B cell (primary cell): ENCODE measurements around the gene KCNE5.
"Not testable (repeated sequence)": the region's sequence is repeated elsewhere in the genome, so short reads cannot be mapped to it uniquely, and the experiment has no call there.

Source experiments
- EZH2 ChIP-seq: IDR thresholded peaks from 2 replicates; pipeline ENCODE4 v1.6.1; 2012; ENCODE audit warnings: borderline replicate concordance, low read depth, mild to moderate bottlenecking, moderate library complexity, low read length; ENCODE audit not compliant: insufficient read depth, poor library complexity, severe bottlenecking
- TF ChIP-seq, protein P1 (sequence below): fragments of 200-600 bp; IDR thresholded peaks from one replicate; pipeline ENCODE4 v1.8.0; 2022; ENCODE audit warnings: antibody characterized with exemption, mild to moderate bottlenecking

DNA sequence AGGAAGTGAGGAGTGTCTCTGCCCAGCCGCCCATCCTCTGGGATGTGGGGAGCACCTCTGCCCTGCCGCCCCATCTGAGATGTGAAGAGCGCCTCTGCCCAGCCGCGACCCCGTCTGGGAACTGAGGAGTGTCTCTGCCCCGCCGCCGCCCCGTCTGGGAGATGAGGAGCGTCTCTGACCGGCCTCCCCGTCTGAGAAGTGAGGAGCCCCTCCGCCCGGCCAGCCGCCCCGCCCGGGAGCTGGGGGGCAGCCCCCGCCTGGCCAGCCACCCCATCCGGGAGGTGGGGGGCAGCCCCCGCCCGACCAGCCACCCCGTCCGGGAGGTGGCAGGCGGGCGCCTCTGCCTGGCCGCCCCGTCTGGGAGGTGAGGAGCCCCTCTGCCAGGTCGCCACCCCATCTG lies 46.2 kb upstream of the KCNE5 start:
- TF ChIP-seq, protein P1, sequence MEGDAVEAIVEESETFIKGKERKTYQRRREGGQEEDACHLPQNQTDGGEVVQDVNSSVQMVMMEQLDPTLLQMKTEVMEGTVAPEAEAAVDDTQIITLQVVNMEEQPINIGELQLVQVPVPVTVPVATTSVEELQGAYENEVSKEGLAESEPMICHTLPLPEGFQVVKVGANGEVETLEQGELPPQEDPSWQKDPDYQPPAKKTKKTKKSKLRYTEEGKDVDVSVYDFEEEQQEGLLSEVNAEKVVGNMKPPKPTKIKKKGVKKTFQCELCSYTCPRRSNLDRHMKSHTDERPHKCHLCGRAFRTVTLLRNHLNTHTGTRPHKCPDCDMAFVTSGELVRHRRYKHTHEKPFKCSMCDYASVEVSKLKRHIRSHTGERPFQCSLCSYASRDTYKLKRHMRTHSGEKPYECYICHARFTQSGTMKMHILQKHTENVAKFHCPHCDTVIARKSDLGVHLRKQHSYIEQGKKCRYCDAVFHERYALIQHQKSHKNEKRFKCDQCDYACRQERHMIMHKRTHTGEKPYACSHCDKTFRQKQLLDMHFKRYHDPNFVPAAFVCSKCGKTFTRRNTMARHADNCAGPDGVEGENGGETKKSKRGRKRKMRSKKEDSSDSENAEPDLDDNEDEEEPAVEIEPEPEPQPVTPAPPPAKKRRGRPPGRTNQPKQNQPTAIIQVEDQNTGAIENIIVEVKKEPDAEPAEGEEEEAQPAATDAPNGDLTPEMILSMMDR = not testable (repeated sequence)
- not testable (repeated sequence) for TF ChIP-seq EZH2
